ENCODE data around the gene SP8.
"Not testable (repeated sequence)": the region's sequence is repeated elsewhere in the genome, so short reads cannot be mapped to it uniquely, and the experiment has no call there.

Gene SP8

DNA sequence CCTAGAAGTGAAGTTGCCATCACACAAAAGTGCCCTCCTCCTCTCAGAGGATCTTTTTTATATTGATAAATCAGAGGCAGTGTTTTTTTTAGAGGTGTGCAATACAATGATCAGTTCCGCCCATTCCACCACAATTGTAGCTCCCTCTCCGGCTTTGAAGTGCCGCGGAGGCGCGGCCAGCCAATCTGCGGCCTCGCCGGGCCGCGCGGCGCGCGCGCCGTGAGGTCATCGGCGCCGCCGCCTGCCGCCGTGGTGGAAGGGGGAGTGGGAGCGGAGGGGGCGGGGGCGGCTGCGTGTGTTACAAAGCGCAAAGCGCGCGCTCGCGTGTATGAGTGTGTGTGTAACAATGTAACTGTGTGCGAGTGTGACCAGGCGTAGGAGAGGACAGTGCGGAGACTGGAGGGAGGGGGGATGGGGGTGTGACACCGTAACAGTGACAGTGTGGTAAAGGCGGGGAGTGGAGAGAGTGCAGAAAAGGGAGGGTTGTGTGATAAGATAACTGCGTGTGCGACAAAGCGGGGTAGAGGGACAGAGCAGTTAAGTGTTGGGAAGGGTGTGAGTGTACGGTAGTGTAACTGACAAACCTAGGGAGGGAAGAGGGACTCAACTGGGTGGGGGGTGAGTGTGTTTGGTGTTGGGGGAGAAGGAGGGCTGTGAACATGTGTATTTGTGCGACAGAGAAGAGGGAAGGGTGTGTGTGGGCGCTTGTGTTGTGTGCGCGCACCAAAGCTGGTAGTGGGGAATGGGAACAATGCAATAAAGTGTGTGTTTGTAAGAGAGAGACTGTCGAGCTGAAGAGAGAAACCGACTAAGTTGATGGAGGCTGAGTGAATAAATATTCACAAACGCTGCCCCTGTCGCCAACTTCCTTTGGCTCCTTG lies at the start of gene SP8:
Gene SP8, minus strand, starts transcription at position 108 of the 881 bp plus-strand sequence. Its CDS starts 88 bp downstream, at position 20.
- DNase-seq, result peak; percentile 94

GRCh38 chr7:20836424-20836823 lies 49.7 kb upstream of the SP8 start:
- not testable (repeated sequence) for DNase-seq

DNA sequence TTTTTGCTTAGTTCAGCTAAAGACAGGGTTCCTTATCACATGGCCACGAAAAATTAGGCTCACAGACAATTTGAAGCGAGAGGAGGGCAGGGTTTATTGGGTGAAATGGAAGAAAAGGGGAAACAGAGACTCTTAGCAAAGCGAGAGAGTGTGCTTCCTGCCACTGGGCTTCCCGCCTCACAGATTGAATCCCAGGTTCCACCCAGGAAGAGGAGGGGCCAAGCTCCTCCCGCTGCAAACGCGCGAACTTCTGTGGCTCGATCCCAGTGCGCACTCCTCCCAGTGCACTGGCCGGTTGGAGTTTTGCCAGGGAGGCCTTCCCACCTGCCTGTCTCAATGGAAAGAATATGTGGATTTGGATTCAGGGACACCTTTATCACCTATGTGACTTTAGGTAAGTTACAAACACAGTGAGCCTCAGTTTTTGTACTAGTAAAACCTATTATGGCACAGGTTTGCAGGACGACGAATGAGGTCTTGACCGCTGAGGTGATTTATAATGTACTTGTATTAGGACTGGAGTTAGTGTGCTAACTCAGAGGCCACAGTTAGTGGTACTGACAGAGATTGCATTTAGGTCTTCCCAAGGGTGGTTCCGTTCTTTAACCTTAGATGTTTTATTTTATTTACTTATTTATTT lies 48.5 kb upstream of the SP8 start:
- no peak for DNase-seq

DNA sequence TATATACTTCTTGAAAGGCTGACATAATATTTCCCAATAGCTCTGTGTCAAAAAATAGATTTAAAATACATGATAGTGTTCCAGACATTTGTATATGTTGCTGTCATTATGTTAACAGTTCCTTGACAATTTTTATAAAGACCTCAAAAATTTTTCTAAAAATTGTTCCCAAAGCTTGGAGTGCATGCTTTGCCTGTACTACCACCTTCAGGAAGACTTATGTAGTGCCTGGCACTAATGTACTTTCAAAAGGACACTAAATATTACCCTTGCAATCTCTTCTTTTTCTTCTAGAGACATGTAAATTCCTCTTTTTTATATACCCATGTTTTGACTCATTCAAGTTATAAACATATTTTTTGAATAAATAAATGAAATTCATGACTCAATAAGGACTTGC lies 48.0 kb upstream of the SP8 start:
- no peak for DNase-seq

DNA sequence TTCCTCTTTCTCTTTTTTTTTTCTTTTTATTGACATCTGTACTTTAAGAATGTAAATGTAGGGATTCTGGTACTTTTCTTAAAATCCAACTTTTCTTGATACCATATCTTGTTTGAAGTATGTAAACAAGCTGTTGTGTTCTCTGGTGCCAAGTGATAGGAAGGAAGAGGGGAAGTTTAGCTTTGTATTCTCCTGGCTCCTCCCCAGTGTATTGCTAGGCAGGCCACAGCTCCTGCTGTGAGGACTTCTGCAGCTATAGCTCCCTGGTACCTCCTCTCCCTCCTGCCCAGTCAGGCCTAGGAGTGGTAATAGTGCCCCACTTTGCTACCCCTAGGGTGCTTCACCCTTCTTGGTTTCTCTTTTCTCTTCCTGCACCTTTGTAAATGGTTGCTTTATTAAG lies 45.3 kb upstream of the SP8 start:
- DNase-seq, result no peak

DNA sequence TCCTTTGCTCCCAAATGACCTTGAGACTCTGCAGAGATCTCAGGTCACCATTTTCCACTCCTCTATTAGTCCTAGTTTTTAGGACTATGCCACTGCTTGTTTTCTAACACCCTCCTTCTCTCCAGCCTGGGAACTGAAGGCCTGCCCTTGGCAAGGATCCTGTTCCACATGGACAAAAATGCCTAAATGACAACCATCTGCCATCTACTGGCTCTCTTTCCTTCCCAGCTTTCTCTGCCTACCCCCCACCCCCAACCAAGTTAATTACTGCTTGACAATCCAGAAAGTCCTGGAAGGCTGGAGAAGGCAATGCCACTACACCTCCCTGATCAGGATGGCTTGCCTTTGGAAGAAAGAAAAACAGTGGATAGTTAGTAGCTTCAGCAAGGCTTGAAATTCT lies 44.8 kb upstream of the SP8 start:
- DNase-seq, result peak; percentile 31

DNA sequence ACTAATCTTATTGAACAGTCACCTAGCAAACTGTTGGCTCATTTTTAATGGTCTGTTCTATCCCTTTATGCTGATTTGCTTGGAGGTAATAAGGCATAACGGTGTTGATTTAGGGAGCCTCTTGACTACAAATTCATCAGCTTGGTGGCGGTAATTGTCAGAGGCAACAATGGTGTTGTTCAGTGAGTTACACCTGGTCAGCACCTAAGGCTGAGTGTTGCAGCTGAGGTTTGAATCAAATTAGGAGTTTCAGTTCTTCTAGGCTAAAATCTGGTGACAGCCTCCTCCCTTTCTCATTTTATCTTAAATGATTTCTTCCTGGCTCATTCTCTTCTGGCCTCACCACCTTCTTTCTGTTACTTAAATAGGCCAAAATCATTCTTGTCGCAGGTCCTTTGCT lies 42.3 kb upstream of the SP8 start:
- peak; percentile 98 for DNase-seq

DNA sequence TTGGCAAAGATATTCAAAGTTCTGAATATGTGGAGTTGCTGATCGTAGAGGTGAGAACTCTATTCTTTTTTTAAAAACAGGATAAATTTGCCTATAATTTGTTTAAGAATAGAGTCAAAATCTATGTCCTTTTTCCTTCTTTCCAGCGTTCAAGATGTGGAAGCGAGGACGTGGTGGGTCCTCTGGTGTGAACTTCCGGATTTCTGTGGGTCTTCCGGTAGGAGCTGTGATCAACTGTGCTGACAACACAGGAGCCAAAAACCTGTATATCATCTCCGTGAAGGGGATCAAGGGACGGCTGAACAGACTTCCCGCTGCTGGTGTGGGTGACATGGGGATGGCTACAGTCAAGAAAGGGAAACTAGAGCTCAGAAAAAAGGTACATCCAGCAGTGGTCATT lies 40.5 kb upstream of the SP8 start:
- no peak for DNase-seq

DNA sequence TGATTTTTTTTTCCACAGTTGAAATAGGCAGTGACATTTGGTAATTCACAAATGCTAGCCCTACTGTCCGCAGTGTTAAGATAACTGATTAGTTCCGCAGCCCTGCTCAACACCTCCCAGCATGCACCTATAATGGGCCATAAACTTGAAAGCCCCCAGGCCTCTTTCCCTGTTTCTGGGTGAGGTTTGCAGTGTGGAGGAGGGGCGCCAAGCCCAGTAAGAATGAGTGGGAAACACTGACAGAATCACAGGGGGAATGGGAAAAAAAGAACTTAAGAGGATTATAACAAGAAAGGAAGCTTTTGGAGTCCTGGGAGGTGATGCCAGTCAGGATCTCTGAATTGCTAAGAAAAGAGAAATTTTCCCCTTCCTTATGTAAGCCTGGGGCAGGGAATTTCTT lies 39.6 kb upstream of the SP8 start:
- no peak for DNase-seq

DNA sequence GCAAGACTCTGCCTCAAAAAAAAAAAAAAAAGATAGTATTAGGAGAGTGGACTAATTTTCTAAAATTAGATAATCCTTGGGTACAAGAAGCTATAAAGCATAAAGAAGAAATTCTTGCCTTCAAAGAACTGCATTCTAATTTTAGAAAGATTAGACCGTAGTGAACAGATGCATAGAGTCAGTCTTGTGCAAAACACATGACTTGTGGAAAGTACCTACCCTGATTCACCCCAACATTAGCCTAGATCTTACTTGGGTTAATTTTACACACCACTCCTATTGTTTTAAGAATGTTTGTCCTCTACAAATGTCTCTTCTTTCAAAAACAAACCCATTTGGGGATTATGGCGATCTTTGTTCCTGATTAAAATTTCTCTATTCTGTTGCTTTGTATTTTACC lies 38.9 kb upstream of the SP8 start:
- DNase-seq, result no peak

DNA sequence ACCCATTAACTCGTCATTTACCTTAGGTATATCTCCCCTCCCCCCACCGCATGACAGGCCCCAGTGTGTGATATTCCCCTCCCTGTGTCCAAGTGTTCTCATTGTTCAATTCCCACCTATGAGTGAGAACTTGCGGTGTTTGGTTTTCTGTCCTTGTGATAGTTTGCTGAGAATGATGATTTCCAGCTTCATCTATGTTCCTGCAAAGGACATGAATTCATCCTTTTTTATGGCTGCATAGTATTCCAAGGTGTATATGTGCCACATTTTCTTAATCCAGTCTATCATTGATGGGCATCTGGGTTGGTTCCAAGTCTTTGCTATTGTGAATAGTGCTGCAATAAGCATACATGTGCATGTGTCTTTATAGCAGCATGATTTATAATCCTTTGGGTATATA lies 34.7 kb upstream of the SP8 start:
- not testable (repeated sequence) for DNase-seq

DNA sequence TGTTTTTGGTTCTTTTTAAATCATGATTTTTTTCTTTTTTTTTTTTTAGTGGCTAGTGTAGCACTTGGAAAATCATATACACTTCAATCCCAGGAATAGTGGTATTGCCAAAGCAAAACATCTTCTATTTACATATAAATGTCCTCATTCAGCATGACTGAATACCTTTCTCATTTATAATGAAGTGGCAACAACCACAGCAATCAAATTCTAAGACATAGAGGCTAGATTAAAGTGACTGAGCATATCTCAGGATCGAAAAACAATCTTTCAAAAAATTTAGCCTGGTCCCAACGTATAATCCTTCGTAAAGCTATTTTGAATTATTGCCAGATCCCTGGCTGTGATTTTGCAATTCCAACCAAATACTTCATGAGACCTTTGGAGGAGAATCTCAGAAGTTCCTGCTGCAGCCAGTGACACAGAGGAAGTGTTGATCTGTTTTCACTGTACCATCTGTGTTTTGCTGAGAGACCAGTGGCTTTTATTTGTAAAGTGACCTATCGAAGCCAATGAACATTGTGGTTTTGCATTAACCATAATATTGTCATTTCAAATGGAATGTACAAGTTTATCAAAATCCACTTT lies 29.8 kb upstream of the SP8 start:
- no peak for DNase-seq

- DNase-seq, result no peak
These were observed 17.7 kb upstream of the SP8 start for GRCh38 chr7:20804345-20804744.

- no peak for DNase-seq
These were observed 13.1 kb upstream of the SP8 start for GRCh38 chr7:20799566-20800366.

GRCh38 chr7:20798694-20799121 lies 12.0 kb upstream of the SP8 start:
- DNase-seq, result no peak

DNA sequence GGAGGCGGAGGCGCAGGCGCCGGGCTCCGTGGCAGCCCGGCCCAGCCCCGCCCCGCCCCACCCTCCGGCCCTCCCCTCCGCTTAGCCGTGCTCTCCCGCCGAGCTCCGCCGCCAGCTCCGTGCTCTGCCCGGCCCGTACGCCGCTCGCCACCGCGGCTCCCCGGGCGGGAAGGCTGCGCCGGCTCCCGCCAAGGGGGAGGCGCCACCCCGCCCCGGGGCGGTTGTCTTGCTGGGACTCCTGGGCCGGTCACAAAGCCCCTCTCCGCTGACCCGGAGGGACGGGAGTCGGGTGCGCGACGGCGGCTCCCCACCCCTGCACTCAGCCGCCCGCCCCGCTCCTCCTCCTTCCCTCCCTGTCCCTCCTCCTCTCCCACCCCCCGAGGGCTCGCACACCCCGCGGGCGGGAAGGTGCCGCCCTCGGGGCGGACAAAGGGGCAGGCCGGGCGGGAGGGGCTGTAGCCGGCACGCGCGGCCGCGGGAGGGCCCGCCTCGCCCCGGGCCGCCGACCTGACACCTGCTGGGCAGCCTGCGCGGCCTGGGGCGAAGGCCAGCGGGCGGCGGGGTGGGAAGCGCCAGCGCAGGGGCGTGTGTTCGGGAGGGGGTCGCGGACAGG lies 11.5 kb upstream of the SP8 start:
- peak; percentile 53 for DNase-seq

- no peak for DNase-seq
These were observed 10.9 kb upstream of the SP8 start for GRCh38 chr7:20797462-20798080.

DNA sequence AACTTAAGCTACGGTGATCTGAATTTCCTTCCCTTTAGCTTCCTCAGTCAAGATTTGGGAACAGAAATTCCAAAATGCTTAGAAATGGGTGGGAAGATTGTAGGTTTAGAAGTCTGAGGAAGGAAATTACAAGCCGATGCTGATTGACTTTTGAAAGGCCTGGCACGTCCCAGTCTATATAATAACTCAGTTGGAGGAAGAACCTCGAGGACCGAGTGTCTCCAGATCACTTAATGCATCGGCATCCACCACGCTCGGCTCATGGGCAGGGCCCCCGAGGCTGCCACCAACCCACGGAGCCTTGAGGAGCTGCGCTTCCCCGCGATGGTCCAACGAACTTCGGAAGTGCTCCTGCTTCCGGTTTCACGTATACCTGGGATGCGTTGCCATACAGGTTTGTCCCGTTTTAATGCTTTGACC lies 10.4 kb upstream of the SP8 start:
- DNase-seq, result no peak

DNA sequence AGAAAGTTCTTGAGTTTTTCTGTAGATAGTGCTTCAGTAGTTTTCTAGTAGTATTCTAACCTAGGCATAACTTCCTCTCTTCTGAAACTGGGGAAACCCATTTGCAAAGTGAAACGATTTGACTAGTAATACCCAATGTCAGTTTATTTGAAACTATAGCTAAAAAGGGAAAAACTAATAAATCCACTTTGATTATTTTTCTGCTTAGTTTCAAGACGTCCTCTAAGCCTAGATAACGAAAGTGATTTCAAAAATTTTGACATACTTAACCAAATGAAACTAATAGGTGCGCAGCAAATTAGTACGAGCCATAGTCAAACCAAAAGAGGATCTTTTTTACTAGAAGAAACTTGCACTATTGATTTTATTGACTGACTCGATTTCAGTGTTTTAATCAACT lies 9.8 kb upstream of the SP8 start:
- DNase-seq, result no peak

- no peak for DNase-seq
These were observed 9.2 kb upstream of the SP8 start for GRCh38 chr7:20795881-20796280.

DNA sequence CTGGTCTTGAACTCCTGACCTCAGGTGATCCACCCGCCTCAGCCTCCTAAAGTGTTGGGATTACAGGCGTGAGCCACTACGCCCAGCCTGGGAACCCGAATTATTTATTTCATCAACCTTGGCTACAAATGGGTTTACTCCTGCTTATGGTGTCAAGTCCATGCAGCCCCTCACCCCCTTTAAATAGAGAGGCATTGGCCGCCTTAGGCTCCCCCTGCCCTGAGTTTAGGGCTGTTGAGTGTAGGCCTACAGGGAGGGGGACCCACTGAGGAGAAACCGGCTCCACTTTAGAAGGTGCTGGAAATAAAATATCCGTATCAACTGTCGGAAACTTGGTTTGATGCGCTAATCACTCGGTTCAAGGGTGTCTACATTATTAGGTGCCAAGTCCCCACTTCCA lies 8.7 kb upstream of the SP8 start:
- DNase-seq, result no peak

DNA sequence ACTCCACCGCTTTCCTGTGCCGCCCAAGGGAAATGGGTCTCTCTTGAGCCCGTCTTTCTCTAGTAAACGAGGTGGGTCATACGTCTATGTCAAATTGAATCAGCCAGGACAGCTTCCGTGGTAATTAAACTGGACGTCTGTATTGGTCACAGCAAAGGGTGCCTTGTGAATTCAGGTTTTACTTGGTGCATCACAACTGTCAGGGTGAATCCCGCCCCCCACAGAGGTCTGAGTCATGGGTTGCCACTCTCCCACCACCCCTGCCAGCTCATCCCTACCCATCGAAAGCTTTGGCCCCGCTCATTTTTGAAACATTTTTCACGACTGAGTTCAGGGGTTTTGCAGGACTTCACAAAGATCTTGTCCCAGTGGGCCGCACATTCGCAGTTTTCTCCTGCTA lies 8.0 kb upstream of the SP8 start:
- no peak for DNase-seq
